Left lung (tissue), 10 donors: ENCODE measurements around the gene ITPRIPL2. TPM values are rescaled to one million over a fixed set of nuclear protein-coding genes. Genes with fewer than 3 reads are reported as not detected.

Experiments used
- ATAC-seq: fragments of 200-7000 bp; cut with Tn5 transposase; one replicate; pipeline ENCODE4 v1.9.1; 2020; ENCODE audit warnings: moderate library complexity
- DNase-seq, 4 donors: peaks; one replicate each; pipeline ENCODE4 v3.0.0-alpha.2; 2013 to 2020
- H3K27ac ChIP-seq, 2 donors: fragments of 200-600 bp; sonication (generic) in 1 of 2; one replicate each; pipeline versions ENCODE4 v1.5.0 to v1.8.0; 2020 to 2021
- H3K27me3 ChIP-seq, 2 donors: fragments of 200-600 bp; sonication (generic) in 1 of 2; one replicate each; pipeline versions ENCODE4 v1.5.0 to v1.8.0; 2020 to 2021
- H3K36me3 ChIP-seq, 2 donors: fragments of 200-600 bp; sonication (generic) in 1 of 2; one replicate each; pipeline versions ENCODE4 v1.5.0 to v1.8.0; 2020 to 2021
- H3K4me1 ChIP-seq, 2 donors: fragments of 200-600 bp; one replicate each; pipeline ENCODE4 v1.8.0; 2021
- H3K4me3 ChIP-seq, 2 donors: fragments of 200-600 bp; sonication (generic) in 1 of 2; one replicate each; pipeline versions ENCODE4 v1.5.0 to v1.8.0; 2020 to 2021; ENCODE audit warnings: mild to moderate bottlenecking in 1 of 2
- H3K9me3 ChIP-seq, 2 donors: fragments of 200-600 bp; sonication (generic) in 1 of 2; one replicate each; pipeline versions ENCODE4 v1.5.0 to v1.8.0; 2020 to 2021
- CTCF ChIP-seq, 2 donors: fragments of 200-600 bp; sonication (generic) in 1 of 2; IDR thresholded peaks; one replicate each; pipeline versions ENCODE4 v1.5.0 to v1.8.0; 2021; ENCODE audit warnings: antibody characterized with exemption in 2 of 2
- intact Hi-C, 2 donors: fragments of 100-400 bp; cut with DNase I; formaldehyde crosslinking; loops; one replicate each; pipeline versions ENCODE4 v1.11.2 to v1.14.2; 2022
- polyA plus RNA-seq, 6 donors: library from polyadenylated mRNA; unstranded; fragments of 120-200 nt; gene quantifications; one replicate each; pipeline ENCODE4 v1.2.1, GENCODE V29; 2013; ENCODE audit not compliant: insufficient read length in 6 of 6
- total RNA-seq, 2 donors: library from RNA; stranded (reverse); fragmentation: NEBNext Ultra II Directional; extraction: Animal tissue kit (Norgen Biotek cat#: 25700); gene quantifications; one replicate each; pipeline ENCODE4 v1.2.1, GENCODE V29; 2021
- donor health status: DM: no; HTN: yes; CAD: no.
- donor health status: DM: no; HTN: no; CAD: no.

The ITPRIPL2 gene
- total and polyA plus RNA-seq, 8 donors: 24.6 to 82.7 (median 32.4) TPM

GRCh38 chr16:19068237-19068815, 45.4 kb upstream of the ITPRIPL2 start:
- intact Hi-C loops: no loop called here
- peaks cover 0 to 6% of the 10 kb centered on the region in 2 donors for H3K36me3 ChIP-seq

GRCh38 chr16:19071811-19072777, 41.7 kb upstream of the ITPRIPL2 start:
- Histone ChIP-seq H3K4me3 (no peak overlapping the region), H3K4me1 (peaks cover 0 to 26% of the 10 kb centered on the region in 2 donors), H3K9me3 (no peaks in the 10 kb centered on the region), H3K36me3 (peaks cover 0 to 38% of the 10 kb centered on the region in 2 donors), H3K27ac (no peak overlapping the region), H3K27me3 (no peaks in the 10 kb centered on the region)
- TF ChIP-seq CTCF (IDR thresholded peaks at IDR 0.05): peak; percentile 48 to 79
- ATAC-seq (peak; percentile 30), DNase-seq (peak in 1 of 4 donors; percentile 45)
- intact Hi-C loops: no loop called here

More at GRCh38 chr16:19068237-19068815, 45.4 kb upstream of the ITPRIPL2 start:
- DNase-seq (no peak), ATAC-seq (no peak)
- Histone ChIP-seq H3K27ac (peak overlapping the region; percentile 98 to 99), H3K4me3 (peak overlapping the region; percentile 68 to 69), H3K4me1 (peaks cover 0 to 25% of the 10 kb centered on the region in 2 donors), H3K9me3 (no peaks in the 10 kb centered on the region), H3K27me3 (no peaks in the 10 kb centered on the region)
- TF ChIP-seq CTCF (IDR thresholded peaks at IDR 0.05): no peak

GRCh38 chr16:19073344-19073743, 40.4 kb upstream of the ITPRIPL2 start:
- peaks cover 0 to 51% of the 10 kb centered on the region in 2 donors for H3K36me3 ChIP-seq
- intact Hi-C loops: no loop called here

GRCh38 chr16:19073863-19074262, 39.9 kb upstream of the ITPRIPL2 start:
- peaks cover 0 to 56% of the 10 kb centered on the region in 2 donors for H3K36me3 ChIP-seq

More at GRCh38 chr16:19073344-19073743, 40.4 kb upstream of the ITPRIPL2 start:
- no peaks in the 10 kb centered on the region for H3K27me3 ChIP-seq
- H3K9me3 ChIP-seq: no peaks in the 10 kb centered on the region
- ATAC-seq: no peak
- H3K4me3 ChIP-seq: no peak overlapping the region
- no peak for DNase-seq
- peaks cover 0 to 22% of the 10 kb centered on the region in 2 donors for H3K4me1 ChIP-seq
- H3K27ac ChIP-seq: peak overlapping the region in 1 of 2 donors; percentile 70
- TF ChIP-seq CTCF (IDR thresholded peaks at IDR 0.05): no peak

More at GRCh38 chr16:19073863-19074262, 39.9 kb upstream of the ITPRIPL2 start:
- no peak for DNase-seq
- no peaks in the 10 kb centered on the region for H3K27me3 ChIP-seq
- H3K9me3 ChIP-seq: no peaks in the 10 kb centered on the region
- intact Hi-C loops: no loop called here
- peak overlapping the region in 1 of 2 donors; percentile 70 for H3K27ac ChIP-seq
- H3K4me3 ChIP-seq: no peak overlapping the region
- peaks cover 0 to 17% of the 10 kb centered on the region in 2 donors for H3K4me1 ChIP-seq
- ATAC-seq: no peak
- TF ChIP-seq CTCF (IDR thresholded peaks at IDR 0.05): no peak
